Psoas muscle (tissue), 8 donors: ENCODE measurements around the gene EXPH5. TPM values are rescaled to one million over a fixed set of nuclear protein-coding genes. Genes with fewer than 3 reads are reported as not detected.

Experiments
- ATAC-seq, 4 donors: fragments of 200-7000 bp; cut with Tn5 transposase; one replicate each; pipeline ENCODE4 v1.9.1; 2020; ENCODE audit warnings: moderate library complexity in 3 of 4, mild to moderate bottlenecking in 2 of 4
- DNase-seq, 2 donors: peaks; one replicate each; pipeline ENCODE4 v3.0.0-alpha.2; 2020
- H3K27ac ChIP-seq: fragments of 200-600 bp; one replicate; pipeline ENCODE4 v1.8.0; 2022
- H3K27me3 ChIP-seq, 3 donors: fragments of 200-600 bp in 1 of 3; one replicate each; pipeline versions ENCODE4 v1.6.1 to v1.8.0; 2013 to 2022; ENCODE audit warnings: low read length in 2 of 3, mild to moderate bottlenecking in 2 of 3, moderate library complexity in 1 of 3; ENCODE audit not compliant: insufficient read depth in 3 of 3
- H3K36me3 ChIP-seq, 2 donors: fragments of 200-600 bp in 1 of 2; one replicate each; pipeline versions ENCODE4 v1.6.1 to v1.8.0; 2013 to 2022; ENCODE audit warnings: low read depth in 1 of 2, mild to moderate bottlenecking in 1 of 2, moderate library complexity in 1 of 2; ENCODE audit not compliant: insufficient read depth in 1 of 2
- H3K4me1 ChIP-seq: fragments of 200-600 bp; one replicate; pipeline ENCODE4 v1.8.0; 2022
- H3K4me3 ChIP-seq: fragments of 200-600 bp; one replicate; pipeline ENCODE4 v1.8.0; 2022; ENCODE audit warnings: mild to moderate bottlenecking
- H3K9me3 ChIP-seq: fragments of 200-600 bp; one replicate; pipeline ENCODE4 v1.8.0; 2022
- CTCF ChIP-seq: fragments of 200-600 bp; IDR thresholded peaks from one replicate; pipeline ENCODE4 v1.8.0; 2022; ENCODE audit warnings: antibody characterized with exemption
- WGBS, 3 donors: extraction: QIAGEN DNeasy Blood & Tissue Kit; methylation state at CpG; one replicate each; pipeline versions ENCODE4 v1.1.6 to v1.1.7; 2013; 5-methylcytosine and 5-hydroxymethylcytosine counted together
- intact Hi-C, 2 donors: fragments of 100-400 bp; cut with DNase I; formaldehyde crosslinking; loops; one replicate each; pipeline versions ENCODE4 v1.11.0 to v1.14.2; 2022
- polyA plus RNA-seq, 3 donors: library from polyadenylated mRNA; stranded (reverse); fragments of 200-250 nt; gene quantifications; one replicate each; pipeline ENCODE4 v1.2.3, GENCODE V29; 2013
- total RNA-seq, 4 donors: library from RNA; stranded (reverse); fragmentation: NEBNext Ultra II Directional in 2 of 4; extraction: Animal tissue kit (Norgen Biotek cat#: 25700) in 2 of 4; gene quantifications; one replicate each; pipeline versions ENCODE4 v1.2.1 to v1.2.4, GENCODE V29; 2021 to 2023
- donor health status: healthy with polysubstance abuse.
- donor health status: DM: no; HTN: no; CAD: no; lungs with moderate emphysema.
- donor health status: Bipolar disorder and iron deficiency.
- donor health status: healthy.
- donor health status: DM: yes; HTN: yes; CAD: no.
- donor health status: DM: no; HTN: no; CAD: no.
- donor health status: DM: no; HTN: no; CAD: no.
- donor health status: DM: yes; HTN: yes; CAD: no.

The EXPH5 gene
- total and polyA plus RNA-seq, 7 donors: 0.01 to 0.58 (median 0.15) TPM

- no peak for DNase-seq
- Histone ChIP-seq H3K36me3 (peaks cover 0 to 35% of the 10 kb centered on the region in 2 donors), H3K4me1 (peaks cover 9% of the 10 kb centered on the region), H3K27me3 (no peaks in the 10 kb centered on the region), H3K4me3 (no peak overlapping the region), H3K9me3 (no peaks in the 10 kb centered on the region), H3K27ac (no peak overlapping the region)
- intact Hi-C loops: loop anchor here (10.0 kb wide), 2 partner anchors 153 to 163 kb away; no protein-coding TSS in a partner anchor
- no peak for ATAC-seq
- 91 to 95% (median 94%) methylated on average over 3 of the region's 3 CpGs for WGBS, 3 donors
- TF ChIP-seq CTCF: no peak
Measured at GRCh38 chr11:108491936-108492335, 101.6 kb downstream of the EXPH5 start.

- 96 to 99% (median 97%) methylated on average over 3 of the region's 3 CpGs for WGBS, 3 donors
- H3K27me3 ChIP-seq: no peaks in the 10 kb centered on the region
- H3K4me3 ChIP-seq: no peak overlapping the region
- H3K36me3 ChIP-seq: peaks cover 0 to 84% of the 10 kb centered on the region in 2 donors
- H3K9me3 ChIP-seq: no peaks in the 10 kb centered on the region
- DNase-seq: no peak
- no peak overlapping the region for H3K27ac ChIP-seq
- no peak for TF ChIP-seq CTCF
- no peak for ATAC-seq
- no peaks in the 10 kb centered on the region for H3K4me1 ChIP-seq
- intact Hi-C loops: no loop called here
Measured at GRCh38 chr11:108486828-108487227, 106.7 kb downstream of the EXPH5 start.

- H3K9me3 ChIP-seq: no peaks in the 10 kb centered on the region
- ATAC-seq: no peak
- intact Hi-C loops: no loop called here
- H3K36me3 ChIP-seq: peaks cover 0 to 89% of the 10 kb centered on the region in 2 donors
- no peaks in the 10 kb centered on the region for H3K4me1 ChIP-seq
- no peak for TF ChIP-seq CTCF
- WGBS, 3 donors: 94 to 100% (median 97%) methylated on average over 3 of the region's 3 CpGs
- no peak for DNase-seq
- no peak overlapping the region for H3K4me3 ChIP-seq
- H3K27ac ChIP-seq: no peak overlapping the region
- H3K27me3 ChIP-seq: no peaks in the 10 kb centered on the region
Measured at GRCh38 chr11:108486331-108486730, 107.2 kb downstream of the EXPH5 start.

- intact Hi-C loops: loop anchor here in 1 of 2 donors (1.0 kb wide), 1 partner anchor 13 kb away; no protein-coding TSS in a partner anchor
- Histone ChIP-seq H3K9me3 (no peaks in the 10 kb centered on the region), H3K4me3 (no peak overlapping the region), H3K36me3 (peaks cover 0 to 95% of the 10 kb centered on the region in 2 donors), H3K4me1 (no peaks in the 10 kb centered on the region), H3K27me3 (no peaks in the 10 kb centered on the region), H3K27ac (no peak overlapping the region)
- TF ChIP-seq CTCF: no peak
- DNase-seq (no peak), ATAC-seq (no peak)
Measured at GRCh38 chr11:108483163-108483562, 110.4 kb downstream of the EXPH5 start.
